Neural cell (in vitro differentiated cells): Measurements from ENCODE around the gene AFAP1. TPM values are rescaled to one million over a fixed set of nuclear protein-coding genes. Genes with fewer than 3 reads are reported as not detected.

Experiments
- H2AFZ ChIP-seq: fragments of 200-600, 300-800 bp; sonication (generic), shearing (Covaris generic); 2 replicates; pipeline ENCODE4 v1.6.0; 2014; ENCODE audit warnings: low read depth, mild to moderate bottlenecking, antibody characterized with exemption, low read length, moderate library complexity
- H3F3A ChIP-seq: fragments of 200-600 bp; shearing (Covaris generic); 2 replicates; pipeline ENCODE4 v1.6.1; 2016; ENCODE audit warnings: mild to moderate bottlenecking, moderate library complexity, mixed read lengths, antibody characterized with exemption, low read length; ENCODE audit not compliant: insufficient read depth, poor library complexity, severe bottlenecking
- H3K27ac ChIP-seq: fragments of 200-600, 300-800 bp; sonication (generic), shearing (Covaris generic); 2 replicates; pipeline ENCODE4 v1.5.1; 2014; ENCODE audit warnings: mild to moderate bottlenecking, low read length, moderate library complexity
- H3K27me3 ChIP-seq: fragments of 300-800, 200-600 bp; sonication (generic), shearing (Covaris generic); 2 replicates; pipeline ENCODE4 v1.6.0; 2014; ENCODE audit warnings: mild to moderate bottlenecking, low read depth, low read length, moderate library complexity; ENCODE audit not compliant: insufficient read depth
- H3K36me3 ChIP-seq: fragments of 300-800, 200-600 bp; sonication (generic), shearing (Covaris generic); 2 replicates; pipeline ENCODE4 v1.5.1; 2014; ENCODE audit warnings: mild to moderate bottlenecking, antibody characterized with exemption, low read length, moderate library complexity; ENCODE audit not compliant: insufficient read depth
- H3K4me2 ChIP-seq: fragments of 300-800, 200-600 bp; sonication (generic), shearing (Covaris generic); 2 replicates; pipeline ENCODE4 v1.6.0; 2014; ENCODE audit warnings: mild to moderate bottlenecking, low read length
- H3K4me3 ChIP-seq: fragments of 300-800, 200-600 bp; sonication (generic), shearing (Covaris generic); 2 replicates; pipeline ENCODE4 v1.5.1; 2014; ENCODE audit warnings: mild to moderate bottlenecking, low read length, moderate library complexity
- H3K79me2 ChIP-seq: fragments of 200-600 bp; shearing (Covaris generic); replicated peaks from 2 replicates; pipeline ENCODE4 v1.6.0; 2014; ENCODE audit warnings: mild to moderate bottlenecking, low read length, moderate library complexity; ENCODE audit not compliant: insufficient read depth
- H3K9ac ChIP-seq: fragments of 300-800, 200-600 bp; sonication (generic), shearing (Covaris generic); 2 replicates; pipeline ENCODE4 v1.6.1; 2016; ENCODE audit warnings: mild to moderate bottlenecking, low read length, mixed read lengths
- H3K9me2 ChIP-seq: fragments of 200-600 bp; shearing (Covaris generic); 2 replicates; pipeline ENCODE4 v1.6.1; 2016; ENCODE audit warnings: mild to moderate bottlenecking, low read length, mixed read lengths; ENCODE audit not compliant: insufficient read depth
- H3K9me3 ChIP-seq: fragments of 200-600, 300-800 bp; sonication (generic), shearing (Covaris generic); 2 replicates; pipeline ENCODE4 v1.6.1; 2016; ENCODE audit warnings: mild to moderate bottlenecking, mixed run types, low read length, moderate library complexity, mixed read lengths
- H4K20me1 ChIP-seq: fragments of 200-600 bp; shearing (Covaris generic); 2 replicates; pipeline ENCODE4 v1.6.1; 2016; ENCODE audit warnings: mild to moderate bottlenecking, mixed run types; ENCODE audit not compliant: insufficient read depth
- EP300 ChIP-seq: fragments of 450-650 bp; conservative IDR thresholded peaks from 2 replicates; pipeline ENCODE4 v1.6.1; 2014; ENCODE audit warnings: antibody characterized with exemption, mild to moderate bottlenecking, moderate library complexity; ENCODE audit not compliant: poor library complexity, severe bottlenecking
- EZH2 ChIP-seq: fragments of 200-600, 300-800 bp; shearing (Covaris generic), sonication (generic); IDR thresholded peaks from 2 replicates; pipeline ENCODE4 v1.6.1; 2014; ENCODE audit warnings: antibody characterized with exemption, low read length, borderline replicate concordance, mild to moderate bottlenecking; ENCODE audit not compliant: insufficient read depth, poor library complexity, severe bottlenecking
- MXI1 ChIP-seq: fragments of 450-650 bp; conservative IDR thresholded peaks from 2 replicates; pipeline ENCODE4 v1.6.1; 2014; ENCODE audit warnings: antibody characterized with exemption, mild to moderate bottlenecking; ENCODE audit not compliant: poor library complexity, severe bottlenecking
- POLR2AphosphoS5 ChIP-seq: IDR thresholded peaks from 2 replicates; pipeline ENCODE4 v1.6.1; 2012
- RAD21 ChIP-seq: fragments of 450-650 bp; conservative IDR thresholded peaks from 2 replicates; pipeline ENCODE4 v1.6.1; 2014; ENCODE audit warnings: antibody characterized with exemption, mild to moderate bottlenecking, moderate library complexity
- SMC3 ChIP-seq: fragments of 450-650 bp; conservative IDR thresholded peaks from 2 replicates; pipeline ENCODE4 v1.6.1; 2014; ENCODE audit warnings: antibody characterized with exemption, mild to moderate bottlenecking, moderate library complexity; ENCODE audit not compliant: poor library complexity
- TAF1 ChIP-seq: IDR thresholded peaks from 2 replicates; pipeline ENCODE4 v1.6.1; 2012; ENCODE audit warnings: low read depth
- polyA plus RNA-seq: library from polyadenylated mRNA; depleted of rRNA; stranded (reverse); fragments of >200 nt; gene quantifications from 2 replicates; pipeline ENCODE4 v1.2.3, GENCODE V29; 2014
- TF ChIP-seq, protein P1 (sequence below): fragments of 450-650 bp; IDR thresholded peaks from 2 replicates; pipeline ENCODE4 v1.5.1; 2014; ENCODE audit warnings: antibody characterized with exemption, mild to moderate bottlenecking, moderate library complexity; ENCODE audit not compliant: poor library complexity, severe bottlenecking
- TF ChIP-seq, protein P2 (sequence below): IDR thresholded peaks from 2 replicates; pipeline ENCODE4 v1.6.1; 2012; ENCODE audit warnings: borderline replicate concordance

The AFAP1 gene
- polyA plus RNA-seq, 1 donor from 2014 or later, result 38.9 TPM

DNA sequence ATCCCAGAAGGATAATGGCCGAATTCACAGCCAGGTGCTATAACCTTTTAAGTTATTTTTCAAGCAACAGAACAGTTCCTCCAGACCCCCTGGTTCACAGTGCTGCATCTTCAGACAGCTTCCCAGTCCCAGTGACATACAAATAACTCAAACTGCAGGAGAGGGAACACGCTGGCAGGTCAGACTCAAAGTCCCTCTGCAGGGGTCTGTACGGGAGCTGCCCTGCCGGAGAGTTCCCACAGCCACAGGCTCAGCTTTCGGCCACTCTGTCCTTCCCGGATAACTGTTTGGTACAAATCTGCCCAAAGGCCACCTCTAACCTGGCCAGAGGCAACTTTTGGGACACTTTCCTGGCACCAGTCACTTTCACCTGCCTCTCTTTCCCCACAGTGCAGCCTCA is 230.2 kb downstream of the AFAP1 start:
- H3K4me3 ChIP-seq, result no peak overlapping the region
- no peaks in the 10 kb centered on the region for H3K27me3 ChIP-seq
- H3K79me2 ChIP-seq, result no peaks in the 10 kb centered on the region
- H3K27ac ChIP-seq, result no peak overlapping the region
- no peaks in the 10 kb centered on the region for H4K20me1 ChIP-seq
- no peaks in the 10 kb centered on the region for H3K9me3 ChIP-seq
- no peaks in the 10 kb centered on the region for H3K9me2 ChIP-seq
- TF ChIP-seq RAD21, result no peak
- TF ChIP-seq MXI1, result no peak
- TF ChIP-seq, protein P1, sequence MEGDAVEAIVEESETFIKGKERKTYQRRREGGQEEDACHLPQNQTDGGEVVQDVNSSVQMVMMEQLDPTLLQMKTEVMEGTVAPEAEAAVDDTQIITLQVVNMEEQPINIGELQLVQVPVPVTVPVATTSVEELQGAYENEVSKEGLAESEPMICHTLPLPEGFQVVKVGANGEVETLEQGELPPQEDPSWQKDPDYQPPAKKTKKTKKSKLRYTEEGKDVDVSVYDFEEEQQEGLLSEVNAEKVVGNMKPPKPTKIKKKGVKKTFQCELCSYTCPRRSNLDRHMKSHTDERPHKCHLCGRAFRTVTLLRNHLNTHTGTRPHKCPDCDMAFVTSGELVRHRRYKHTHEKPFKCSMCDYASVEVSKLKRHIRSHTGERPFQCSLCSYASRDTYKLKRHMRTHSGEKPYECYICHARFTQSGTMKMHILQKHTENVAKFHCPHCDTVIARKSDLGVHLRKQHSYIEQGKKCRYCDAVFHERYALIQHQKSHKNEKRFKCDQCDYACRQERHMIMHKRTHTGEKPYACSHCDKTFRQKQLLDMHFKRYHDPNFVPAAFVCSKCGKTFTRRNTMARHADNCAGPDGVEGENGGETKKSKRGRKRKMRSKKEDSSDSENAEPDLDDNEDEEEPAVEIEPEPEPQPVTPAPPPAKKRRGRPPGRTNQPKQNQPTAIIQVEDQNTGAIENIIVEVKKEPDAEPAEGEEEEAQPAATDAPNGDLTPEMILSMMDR, result no peak
- no peak for TF ChIP-seq EZH2
- TF ChIP-seq, protein P2, sequence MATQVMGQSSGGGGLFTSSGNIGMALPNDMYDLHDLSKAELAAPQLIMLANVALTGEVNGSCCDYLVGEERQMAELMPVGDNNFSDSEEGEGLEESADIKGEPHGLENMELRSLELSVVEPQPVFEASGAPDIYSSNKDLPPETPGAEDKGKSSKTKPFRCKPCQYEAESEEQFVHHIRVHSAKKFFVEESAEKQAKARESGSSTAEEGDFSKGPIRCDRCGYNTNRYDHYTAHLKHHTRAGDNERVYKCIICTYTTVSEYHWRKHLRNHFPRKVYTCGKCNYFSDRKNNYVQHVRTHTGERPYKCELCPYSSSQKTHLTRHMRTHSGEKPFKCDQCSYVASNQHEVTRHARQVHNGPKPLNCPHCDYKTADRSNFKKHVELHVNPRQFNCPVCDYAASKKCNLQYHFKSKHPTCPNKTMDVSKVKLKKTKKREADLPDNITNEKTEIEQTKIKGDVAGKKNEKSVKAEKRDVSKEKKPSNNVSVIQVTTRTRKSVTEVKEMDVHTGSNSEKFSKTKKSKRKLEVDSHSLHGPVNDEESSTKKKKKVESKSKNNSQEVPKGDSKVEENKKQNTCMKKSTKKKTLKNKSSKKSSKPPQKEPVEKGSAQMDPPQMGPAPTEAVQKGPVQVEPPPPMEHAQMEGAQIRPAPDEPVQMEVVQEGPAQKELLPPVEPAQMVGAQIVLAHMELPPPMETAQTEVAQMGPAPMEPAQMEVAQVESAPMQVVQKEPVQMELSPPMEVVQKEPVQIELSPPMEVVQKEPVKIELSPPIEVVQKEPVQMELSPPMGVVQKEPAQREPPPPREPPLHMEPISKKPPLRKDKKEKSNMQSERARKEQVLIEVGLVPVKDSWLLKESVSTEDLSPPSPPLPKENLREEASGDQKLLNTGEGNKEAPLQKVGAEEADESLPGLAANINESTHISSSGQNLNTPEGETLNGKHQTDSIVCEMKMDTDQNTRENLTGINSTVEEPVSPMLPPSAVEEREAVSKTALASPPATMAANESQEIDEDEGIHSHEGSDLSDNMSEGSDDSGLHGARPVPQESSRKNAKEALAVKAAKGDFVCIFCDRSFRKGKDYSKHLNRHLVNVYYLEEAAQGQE, result no peak
- no peak for TF ChIP-seq TAF1
- no peak for TF ChIP-seq EP300
- no peak for TF ChIP-seq POLR2AphosphoS5
- TF ChIP-seq SMC3, result no peak
- H3F3A ChIP-seq, result no peaks in the 10 kb centered on the region
- no peak overlapping the region for H3K9ac ChIP-seq
- H3K4me2 ChIP-seq, result no peak overlapping the region
- no peaks in the 10 kb centered on the region for H3K36me3 ChIP-seq
- no peak overlapping the region for H2AFZ ChIP-seq

GRCh38 chr4:7708981-7709380 is 230.7 kb downstream of the AFAP1 start:
- no peak overlapping the region for H3K9ac ChIP-seq
- no peaks in the 10 kb centered on the region for H3K36me3 ChIP-seq
- H3K27me3 ChIP-seq, result no peaks in the 10 kb centered on the region
- no peak overlapping the region for H2AFZ ChIP-seq
- no peak overlapping the region for H3K27ac ChIP-seq
- H3K9me3 ChIP-seq, result no peaks in the 10 kb centered on the region
- no peaks in the 10 kb centered on the region for H3K79me2 ChIP-seq
- no peak overlapping the region for H3K4me2 ChIP-seq
- TF ChIP-seq, protein P2, result no peak
- TF ChIP-seq, protein P1, result no peak
- TF ChIP-seq MXI1 (no peak), POLR2AphosphoS5 (no peak), TAF1 (no peak), EP300 (no peak), EZH2 (no peak), RAD21 (no peak), SMC3 (no peak)
- no peaks in the 10 kb centered on the region for H4K20me1 ChIP-seq
- no peaks in the 10 kb centered on the region for H3K9me2 ChIP-seq
- H3K4me3 ChIP-seq, result no peak overlapping the region
- no peaks in the 10 kb centered on the region for H3F3A ChIP-seq
